MCF 10A (cell line): ENCODE data around the gene SMAD3. TPM values are rescaled to one million over a fixed set of nuclear protein-coding genes. Genes with fewer than 3 reads are reported as not detected.

Experiments
- BruUV-seq: library from RNA; stranded (reverse); fragments of 400-500 nt; replicated peaks from 2 replicates; lab custom pipeline; 2021; lab: Mats Ljungman, UMichigan
- CTCF ChIA-PET: fragments of 300-600 bp; sonication (Branson Sonifier 250); formaldehyde crosslinking; extraction: SDS; loops from one replicate; lab custom pipeline; 2021; ENCODE audit warnings: antibody characterized with exemption, inconsistent platforms; lab: Yijun Ruan, JAX
- POLR2A ChIA-PET: fragments of 300-600, 350-650 bp; sonication (Branson Sonifier 250); formaldehyde crosslinking; extraction: SDS; loops from one replicate; lab custom pipeline; 2020; ENCODE audit warnings: antibody characterized with exemption, inconsistent platforms; lab: Yijun Ruan, JAX
- DNase-seq: peaks from one replicate; pipeline ENCODE4 v3.0.0-alpha.2; 2018; ENCODE audit not compliant: unreplicated experiment
- H3K27ac Mint-ChIP-seq: one replicate; pipeline ENCODE4 v1.8.0; 2022; ENCODE audit warnings: mild to moderate bottlenecking, low read depth, mixed read lengths; ENCODE audit not compliant: unreplicated experiment
- H3K27me3 Mint-ChIP-seq: one replicate; pipeline ENCODE4 v1.8.0; 2022; ENCODE audit warnings: mixed read lengths; ENCODE audit not compliant: insufficient read depth, unreplicated experiment
- H3K36me3 Mint-ChIP-seq: one replicate; pipeline ENCODE4 v1.8.0; 2022; ENCODE audit warnings: mild to moderate bottlenecking, moderate library complexity, mixed read lengths; ENCODE audit not compliant: insufficient read depth, unreplicated experiment
- H3K4me1 Mint-ChIP-seq: one replicate; pipeline ENCODE4 v1.8.0; 2022; ENCODE audit warnings: mixed read lengths; ENCODE audit not compliant: insufficient read depth, unreplicated experiment
- H3K4me3 Mint-ChIP-seq: one replicate; pipeline ENCODE4 v1.8.0; 2022; ENCODE audit warnings: mild to moderate bottlenecking, moderate library complexity, mixed read lengths; ENCODE audit not compliant: unreplicated experiment
- H3K9me3 Mint-ChIP-seq: one replicate; pipeline ENCODE4 v1.8.0; 2022; ENCODE audit warnings: mixed read lengths; ENCODE audit not compliant: unreplicated experiment
- CTCF ChIP-seq: fragments of 200-600 bp; IDR thresholded peaks from one replicate; pipeline ENCODE4 v1.8.0; 2022; ENCODE audit warnings: antibody characterized with exemption, mild to moderate bottlenecking; ENCODE audit not compliant: unreplicated experiment
- intact Hi-C: fragments of 100-400 bp; cut with micrococcal nuclease; formaldehyde crosslinking; loops from 2 replicates; pipeline ENCODE4 v1.14.1; 2022
- total RNA-seq: library from RNA; stranded (reverse); gene quantifications from 2 replicates; pipeline ENCODE4 v1.2.3, GENCODE V29; 2022

SMAD3 gene
- total RNA-seq, 1 experiment from 2014 or later: 19.9 TPM

GRCh38 chr15:67051088-67052045, 14.0 kb upstream of the SMAD3 start:
- H3K27ac Mint-ChIP-seq: peak overlapping the region; percentile 71
- ChIA-PET CTCF (interaction anchor here (1.0 kb wide), 1 partner anchor 110 kb away, joined by 3 read pairs; no protein-coding TSS in a partner anchor), POLR2A (interaction anchor here (0.6 to 5.3 kb wide), 3 partner anchors 15 to 66 kb away, joined by 3 to 62 read pairs (median 8); partner anchors contain the start of gene SMAD3)
- no peak for DNase-seq
- intact Hi-C loops: loop anchor here (10.0 kb wide), 1 partner anchor 247 kb away; no protein-coding TSS in a partner anchor
- no peaks in the 10 kb centered on the region for H3K27me3 Mint-ChIP-seq
- no peaks in the 10 kb centered on the region for H3K9me3 Mint-ChIP-seq
- H3K4me1 Mint-ChIP-seq: peaks cover 37% of the 10 kb centered on the region
- BruUV-seq: no TSS peak
- peaks cover 11% of the 10 kb centered on the region for H3K36me3 Mint-ChIP-seq
- no peak overlapping the region for H3K4me3 Mint-ChIP-seq
- no peak for TF ChIP-seq CTCF

- TF ChIP-seq CTCF: no peak
- Mint-ChIP-seq H3K27ac (no peak overlapping the region), H3K4me3 (no peak overlapping the region), H3K9me3 (no peaks in the 10 kb centered on the region), H3K27me3 (no peaks in the 10 kb centered on the region), H3K4me1 (peaks cover 18% of the 10 kb centered on the region), H3K36me3 (peaks cover 11% of the 10 kb centered on the region)
- CTCF ChIA-PET: interaction anchor here (0.7 kb wide), 1 partner anchor 89 kb away, joined by 3 read pairs; no protein-coding TSS in a partner anchor
- POLR2A ChIA-PET: no interaction called here
- DNase-seq: no peak
- intact Hi-C loops: loop anchor here (10.0 kb wide), 1 partner anchor 250 kb away; no protein-coding TSS in a partner anchor
- no TSS peak for BruUV-seq
These were observed 10.7 kb upstream of the SMAD3 start for GRCh38 chr15:67054676-67055075.

GRCh38 chr15:67059127-67059553, 6.3 kb upstream of the SMAD3 start:
- intact Hi-C loops: loop anchor here (10.0 kb wide), 1 partner anchor 254 kb away; no protein-coding TSS in a partner anchor
- Mint-ChIP-seq H3K27me3 (no peaks in the 10 kb centered on the region), H3K27ac (no peak overlapping the region), H3K4me3 (no peak overlapping the region), H3K9me3 (no peaks in the 10 kb centered on the region), H3K36me3 (peaks cover 5% of the 10 kb centered on the region), H3K4me1 (no peaks in the 10 kb centered on the region)
- POLR2A ChIA-PET: interaction anchor here (1.0 to 2.0 kb wide), 3 partner anchors 9 to 117 kb away, joined by 3 to 4 read pairs (median 3); no protein-coding TSS in a partner anchor
- no peak for TF ChIP-seq CTCF
- BruUV-seq: no TSS peak
- no peak for DNase-seq
- CTCF ChIA-PET: interaction anchor here (0.6 kb wide), 1 partner anchor 104 kb away, joined by 4 read pairs; no protein-coding TSS in a partner anchor
